HT1080 (cell line): ENCODE data around the gene PCARE. TPM values are rescaled to one million over a fixed set of nuclear protein-coding genes. Genes with fewer than 3 reads are reported as not detected.

Experiments used
- total RNA-seq: library from RNA; depleted of rRNA; stranded (reverse); fragments of >200 nt; shearing (Covaris generic); gene quantifications from 2 replicates; pipeline ENCODE4 v1.2.3, GENCODE V29; 2014; rRNA removed

PCARE gene
- total RNA-seq, 1 experiment from 2014 or later: not detected

Other genes starting within 250 kb of the PCARE start
- gene TRMT61B, start 204.2 kb downstream of the PCARE start, total RNA-seq: 16.3 and 21.3 TPM in 2 replicates
- gene WDR43, start 179.9 kb downstream of the PCARE start, total RNA-seq: 98.1 and 140 TPM in 2 replicates
- gene TOGARAM2, start 93.2 kb downstream of the PCARE start, total RNA-seq: 0.17 and 0.59 TPM in 2 replicates
- 1.2 and 1.5 TPM in 2 replicates for gene CLIP4, start 40.9 kb upstream of the PCARE start, total RNA-seq